Posterior vena cava (tissue), 2 donors: ENCODE measurements around the gene MAN1A1. TPM values are rescaled to one million over a fixed set of nuclear protein-coding genes. Genes with fewer than 3 reads are reported as not detected.
"Not testable (repeated sequence)": the region's sequence is repeated elsewhere in the genome, so short reads cannot be mapped to it uniquely, and the experiment has no call there.

ENCODE experiments used
- DNase-seq: peaks from one replicate; pipeline ENCODE4 v3.0.0-alpha.2; 2020; ENCODE audit warnings: low spot score
- intact Hi-C, 2 donors: fragments of 100-400 bp; cut with DNase I; formaldehyde crosslinking; loops; one replicate each; pipeline versions ENCODE4 v1.14.1 to v1.14.2; 2022 to 2023
- total RNA-seq, 2 donors: library from RNA; stranded (reverse); fragmentation: NEBNext Ultra II Directional; extraction: Animal tissue kit (Norgen Biotek cat#: 25700); gene quantifications; one replicate each; pipeline ENCODE4 v1.2.1, GENCODE V29; 2021
- donor health status: DM: yes; HTN: yes; CAD: no.
- donor health status: DM: yes; HTN: yes; CAD: no.

MAN1A1 gene
- total RNA-seq, 2 donors from 2014 or later: 60.6 to 65.3 TPM

GRCh38 chr6:119170447-119171087, 179.0 kb downstream of the MAN1A1 start:
- intact Hi-C loops: no loop called here
- no peak for DNase-seq

GRCh38 chr6:119170103-119170446, 179.5 kb downstream of the MAN1A1 start:
- DNase-seq: no peak
- intact Hi-C loops: no loop called here

GRCh38 chr6:119169355-119169754, 180.2 kb downstream of the MAN1A1 start:
- DNase-seq, intact Hi-C loops: not testable (repeated sequence)

- intact Hi-C loops: no loop called here
- no peak for DNase-seq
Measured at GRCh38 chr6:119166024-119166784, 183.4 kb downstream of the MAN1A1 start.

GRCh38 chr6:119163006-119163405, 186.6 kb downstream of the MAN1A1 start:
- DNase-seq: no peak
- intact Hi-C loops: no loop called here

GRCh38 chr6:119162134-119162775, 187.3 kb downstream of the MAN1A1 start:
- DNase-seq: no peak
- intact Hi-C loops: no loop called here

GRCh38 chr6:119161438-119161837, 188.1 kb downstream of the MAN1A1 start:
- no peak for DNase-seq
- intact Hi-C loops: no loop called here

- no peak for DNase-seq
- intact Hi-C loops: no loop called here
Measured at GRCh38 chr6:119160911-119161310, 188.7 kb downstream of the MAN1A1 start.

GRCh38 chr6:119158057-119158848, 191.3 kb downstream of the MAN1A1 start:
- intact Hi-C loops: no loop called here
- peak; percentile 93 for DNase-seq

- intact Hi-C loops: no loop called here
- no peak for DNase-seq
Measured at GRCh38 chr6:119157506-119157815, 192.1 kb downstream of the MAN1A1 start.

- DNase-seq: no peak
- intact Hi-C loops: no loop called here
Measured at GRCh38 chr6:119156757-119157505, 192.6 kb downstream of the MAN1A1 start.

- intact Hi-C loops, DNase-seq: not testable (repeated sequence)
Measured at GRCh38 chr6:119156082-119156481, 193.5 kb downstream of the MAN1A1 start.

GRCh38 chr6:119152187-119152586, 197.4 kb downstream of the MAN1A1 start:
- intact Hi-C loops: no loop called here
- no peak for DNase-seq

GRCh38 chr6:119148825-119149525, 200.6 kb downstream of the MAN1A1 start:
- DNase-seq: no peak
- intact Hi-C loops: loop anchor here in 1 of 2 donors (5.0 kb wide), 1 partner anchor 198 kb away; the partner anchor contains the start of gene MAN1A1

GRCh38 chr6:119148098-119148824, 201.3 kb downstream of the MAN1A1 start:
- intact Hi-C loops: loop anchor here in 1 of 2 donors (5.0 kb wide), 1 partner anchor 199 kb away; the partner anchor contains the start of gene MAN1A1
- no peak for DNase-seq

GRCh38 chr6:119147101-119148053, 202.2 kb downstream of the MAN1A1 start:
- peak; percentile 90 for DNase-seq
- intact Hi-C loops: loop anchor here in 1 of 2 donors (5.0 kb wide), 1 partner anchor 200 kb away; the partner anchor contains the start of gene MAN1A1
